Adrenal gland (tissue), 12 donors: Measurements from ENCODE around the gene PTPRO. TPM values are rescaled to one million over a fixed set of nuclear protein-coding genes. Genes with fewer than 3 reads are reported as not detected.

Experiments used
- DNase-seq, 7 donors: peaks; one replicate each; pipeline ENCODE4 v3.0.0-alpha.2; 2019 to 2020
- H3K27ac ChIP-seq, 5 donors: fragments of 200-600 bp; sonication (generic) in 4 of 5; 1 replicate in 3 of 5; 2 replicates in 2 of 5; pipeline versions ENCODE4 v1.5.1 to v1.8.0; 2016 to 2020; ENCODE audit warnings: mild to moderate bottlenecking in 1 of 5
- H3K27me3 ChIP-seq: fragments of 200-600 bp; 2 replicates; pipeline ENCODE4 v1.8.0; 2021
- H3K36me3 ChIP-seq, 2 donors: fragments of 200-600 bp; replicated peaks in 1 of 2; 1 replicate in 1 of 2; 2 replicates in 1 of 2; pipeline versions ENCODE4 v1.5.1 to v1.8.0; 2018 to 2022
- H3K4me1 ChIP-seq, 2 donors: fragments of 200-600 bp; replicated peaks in 1 of 2; 1 replicate in 1 of 2; 2 replicates in 1 of 2; pipeline versions ENCODE4 v1.5.1 to v1.8.0; 2018 to 2021
- H3K4me3 ChIP-seq, 4 donors: fragments of 200-600 bp; sonication (generic) in 3 of 4; one replicate each; pipeline ENCODE4 v1.5.1; 2016 to 2018
- H3K9me3 ChIP-seq, 3 donors: fragments of 200-600 bp; sonication (generic) in 1 of 3; replicated peaks in 1 of 3; 1 replicate in 2 of 3; 2 replicates in 1 of 3; pipeline versions ENCODE4 v1.5.1 to v1.8.0; 2016 to 2021
- POLR2A ChIP-seq, 2 donors: fragments of 450-650 bp; IDR thresholded peaks; one replicate each; pipeline ENCODE4 v1.6.1; 2017; ENCODE audit warnings: antibody characterized with exemption in 2 of 2, mild to moderate bottlenecking in 2 of 2, moderate library complexity in 1 of 2
- WGBS, 4 donors: extraction: QIAGEN DNeasy Blood & Tissue Kit in 2 of 4; methylation state at CpG; one replicate each; pipeline versions ENCODE4 v1.1.5 to v1.1.7; 2013 to 2017; 5-methylcytosine and 5-hydroxymethylcytosine counted together
- intact Hi-C, 2 donors: fragments of 100-400 bp; cut with DNase I; formaldehyde crosslinking; loops; one replicate each; pipeline versions ENCODE4 v1.14.1 to v1.15.0; 2022 to 2023
- polyA plus RNA-seq, 3 donors: library from polyadenylated mRNA; stranded (reverse); fragments of 200-250 nt in 2 of 3; fragments of 350-450 nt in 1 of 3; fragmentation: Illumina TruSeq in 1 of 3; extraction: RNeasy Lipid Tissue Mini Kit (QIAGEN cat#74804) in 1 of 3; gene quantifications; one replicate each; pipeline ENCODE4 v1.2.3, GENCODE V29; 2013 to 2014
- total RNA-seq, 9 donors: library from RNA; depleted of rRNA in 4 of 9; stranded (reverse); fragments of >200 nt in 4 of 9; fragments of 120-200 nt in 1 of 9; fragmentation: NEBNext Ultra II Directional in 1 of 9; extraction: Animal tissue kit (Norgen Biotek cat#: 25700) in 1 of 9; gene quantifications; one replicate each; pipeline versions ENCODE4 v1.1.0 to v1.2.4, GENCODE V29; 2013 to 2023
- TF ChIP-seq, protein P1 (sequence below), 6 experiments: fragments of 450-650 bp in 4 of 6; fragments of 200-600 bp in 2 of 6; sonication (generic) in 1 of 6; IDR thresholded peaks; 1 replicate in 5 of 6; 2 replicates in 1 of 6; pipeline versions ENCODE4 v1.5.1 to v1.8.0; 2016 to 2021; ENCODE audit warnings: antibody characterized with exemption in 6 of 6, mild to moderate bottlenecking in 2 of 6, moderate library complexity in 1 of 6
- donor health status: healthy with polysubstance abuse.
- donor health status: Bipolar disorder and iron deficiency.
- donor health status: DM: yes; HTN: yes; CAD: no.
- donor health status: DM: no; HTN: no; CAD: no.
- donor health status: DM: no; HTN: no; CAD: no.
- donor health status: DM: yes; HTN: yes; CAD: no.

PTPRO gene
- total and polyA plus RNA-seq, 12 donors: 0.36 to 11.5 (median 2.6) TPM

DNA sequence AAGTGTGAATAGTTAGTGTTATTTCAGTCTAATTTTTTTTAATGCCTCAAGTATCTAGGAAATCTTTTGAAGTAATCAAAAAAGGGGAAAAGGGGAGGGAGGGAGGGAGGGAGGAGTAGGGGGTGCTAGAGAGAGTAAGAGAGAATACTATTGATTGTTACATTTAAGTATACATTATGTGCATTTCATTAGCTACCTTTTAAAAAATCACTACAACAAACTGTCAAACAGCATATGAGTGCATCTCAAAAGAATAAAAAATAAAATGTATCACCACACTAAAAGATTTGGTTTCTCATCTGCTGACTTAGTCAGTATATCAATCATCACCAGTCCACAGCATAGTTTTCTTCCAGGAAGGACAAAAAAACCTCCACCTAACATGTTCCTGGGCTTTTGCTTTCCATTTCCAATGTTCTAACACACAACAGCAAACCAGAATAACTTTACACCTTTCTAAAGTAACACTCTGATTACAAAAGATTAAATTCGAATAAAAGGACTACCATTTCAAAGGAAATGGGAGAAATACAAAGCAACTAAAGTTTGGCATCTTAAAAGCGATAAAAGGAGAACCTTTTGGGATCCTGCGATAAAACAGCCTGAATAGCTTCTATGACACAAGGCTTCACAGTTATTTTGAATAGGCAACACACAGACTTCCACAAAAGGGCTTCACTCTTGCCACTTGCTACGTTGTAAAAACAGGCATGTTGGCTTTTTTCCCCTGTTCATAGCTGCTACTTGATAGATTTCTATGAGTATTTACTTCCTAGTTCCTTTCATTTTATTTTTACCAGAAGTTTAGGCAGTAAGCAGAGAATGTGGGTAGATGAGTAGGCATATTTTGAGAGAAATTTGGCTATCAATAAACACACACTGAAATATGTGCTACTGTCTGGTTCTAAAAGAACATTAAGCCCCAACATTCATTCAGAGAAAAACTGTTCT, 306.0 kb downstream of the PTPRO start:
- Histone ChIP-seq H3K9me3 (no peaks in the 10 kb centered on the region), H3K36me3 (no peaks in the 10 kb centered on the region), H3K27me3 (no peaks in the 10 kb centered on the region), H3K4me3 (peak overlapping the region in 1 of 4 donors; percentile 9), H3K4me1 (peaks cover 5 to 32% of the 10 kb centered on the region in 2 donors), H3K27ac (peak overlapping the region; percentile 20 to 92 (median 80))
- DNase-seq: no peak
- 52 to 55% (median 54%) methylated on average over 4 of the region's 4 CpGs for WGBS, 4 donors
- TF ChIP-seq POLR2A (IDR thresholded peaks at IDR 0.05): no peak
- TF ChIP-seq, protein P1, sequence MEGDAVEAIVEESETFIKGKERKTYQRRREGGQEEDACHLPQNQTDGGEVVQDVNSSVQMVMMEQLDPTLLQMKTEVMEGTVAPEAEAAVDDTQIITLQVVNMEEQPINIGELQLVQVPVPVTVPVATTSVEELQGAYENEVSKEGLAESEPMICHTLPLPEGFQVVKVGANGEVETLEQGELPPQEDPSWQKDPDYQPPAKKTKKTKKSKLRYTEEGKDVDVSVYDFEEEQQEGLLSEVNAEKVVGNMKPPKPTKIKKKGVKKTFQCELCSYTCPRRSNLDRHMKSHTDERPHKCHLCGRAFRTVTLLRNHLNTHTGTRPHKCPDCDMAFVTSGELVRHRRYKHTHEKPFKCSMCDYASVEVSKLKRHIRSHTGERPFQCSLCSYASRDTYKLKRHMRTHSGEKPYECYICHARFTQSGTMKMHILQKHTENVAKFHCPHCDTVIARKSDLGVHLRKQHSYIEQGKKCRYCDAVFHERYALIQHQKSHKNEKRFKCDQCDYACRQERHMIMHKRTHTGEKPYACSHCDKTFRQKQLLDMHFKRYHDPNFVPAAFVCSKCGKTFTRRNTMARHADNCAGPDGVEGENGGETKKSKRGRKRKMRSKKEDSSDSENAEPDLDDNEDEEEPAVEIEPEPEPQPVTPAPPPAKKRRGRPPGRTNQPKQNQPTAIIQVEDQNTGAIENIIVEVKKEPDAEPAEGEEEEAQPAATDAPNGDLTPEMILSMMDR (IDR thresholded peaks at IDR 0.05): no peak
- intact Hi-C loops: no loop called here

- Histone ChIP-seq H3K27ac (peak overlapping the region; percentile 47 to 92 (median 74)), H3K4me1 (peaks cover 5 to 32% of the 10 kb centered on the region in 2 donors), H3K9me3 (no peaks in the 10 kb centered on the region), H3K36me3 (no peaks in the 10 kb centered on the region), H3K4me3 (no peak overlapping the region), H3K27me3 (no peaks in the 10 kb centered on the region)
- peak in 1 of 2 donors; percentile 9 for TF ChIP-seq POLR2A (IDR thresholded peaks at IDR 0.05)
- TF ChIP-seq, protein P1 (IDR thresholded peaks at IDR 0.05): no peak
- WGBS, 4 donors: 35 to 39% (median 38%) methylated on average over 5 of the region's 5 CpGs
- intact Hi-C loops: no loop called here
- DNase-seq: peak; percentile 17 to 82 (median 65)
These were observed 306.8 kb downstream of the PTPRO start for GRCh38 chr12:15629108-15629507.

- intact Hi-C loops: no loop called here
- no peaks in the 10 kb centered on the region for H3K9me3 ChIP-seq
- peaks cover 5 to 32% of the 10 kb centered on the region in 2 donors for H3K4me1 ChIP-seq
- H3K4me3 ChIP-seq: no peak overlapping the region
- TF ChIP-seq POLR2A (IDR thresholded peaks at IDR 0.05): no peak
- TF ChIP-seq, protein P1 (IDR thresholded peaks at IDR 0.05): no peak
- DNase-seq: no peak
- H3K36me3 ChIP-seq: no peaks in the 10 kb centered on the region
- H3K27ac ChIP-seq: peak overlapping the region; percentile 47 to 87 (median 74)
- H3K27me3 ChIP-seq: no peaks in the 10 kb centered on the region
- WGBS, 4 donors: 71 to 79% (median 77%) methylated on average over 3 of the region's 3 CpGs
These were observed 307.5 kb downstream of the PTPRO start for GRCh38 chr12:15629761-15630160.

GRCh38 chr12:15631007-15631715, 308.9 kb downstream of the PTPRO start:
- Histone ChIP-seq H3K27ac (peak overlapping the region in 2 of 5 donors; percentile 80 to 87), H3K36me3 (no peaks in the 10 kb centered on the region), H3K27me3 (no peaks in the 10 kb centered on the region), H3K9me3 (no peaks in the 10 kb centered on the region), H3K4me1 (peaks cover 5 to 32% of the 10 kb centered on the region in 2 donors), H3K4me3 (no peak overlapping the region)
- no peak for DNase-seq
- intact Hi-C loops: no loop called here
- 68 to 81% (median 77%) methylated on average over 6 of the region's 6 CpGs for WGBS, 4 donors
- no peak for TF ChIP-seq POLR2A (IDR thresholded peaks at IDR 0.05)
- TF ChIP-seq, protein P1 (IDR thresholded peaks at IDR 0.05): no peak
